Endothelial cell of coronary artery (primary cell): Measurements from ENCODE around the gene IGFL2. TPM values are rescaled to one million over a fixed set of nuclear protein-coding genes. Genes with fewer than 3 reads are reported as not detected.

Experiments
- total RNA-seq: library from RNA; depleted of rRNA; stranded (reverse); fragments of >200 nt; gene quantifications from 2 replicates; pipeline ENCODE4 v1.2.3, GENCODE V29; 2014

Gene IGFL2
- 0.09 TPM in 1 of 2 replicates, not detected in the other for total RNA-seq

GRCh38 chr19:46147791-46148288 is at the start of gene IGFL2:
Gene IGFL2 (plus strand): TSS chr19:46148238. CDS start chr19:46148279, 41 bp downstream.

GRCh38 chr19:46124638-46125115 is 23.4 kb upstream of the IGFL2 start, which contains the start of gene IGFL3:
Gene IGFL3 (minus strand): TSS chr19:46124688. CDS start chr19:46124649, 39 bp downstream.

Other genes starting within 250 kb of the IGFL2 start
- 0.99 and 1.1 TPM in 2 replicates for gene MYPOP, start 245.6 kb upstream of the IGFL2 start, total RNA-seq
- not detected in 2 replicates for gene NANOS2, start 233.5 kb upstream of the IGFL2 start, total RNA-seq
- gene NOVA2, start 174.4 kb upstream of the IGFL2 start, total RNA-seq = 4.7 and 6.0 TPM in 2 replicates
- gene CCDC61, start 152.8 kb upstream of the IGFL2 start, total RNA-seq = 7.2 and 8.3 TPM in 2 replicates
- not detected in 2 replicates for gene PGLYRP1, start 125.2 kb upstream of the IGFL2 start, total RNA-seq
- gene IGFL4, start 107.2 kb upstream of the IGFL2 start, total RNA-seq = not detected in 2 replicates
- not detected in 2 replicates for gene IGFL3, start 23.6 kb upstream of the IGFL2 start, total RNA-seq
- gene IGFL1, start 81.5 kb downstream of the IGFL2 start, total RNA-seq = not detected in 2 replicates
- 1.2 and 12.2 TPM in 2 replicates for gene HIF3A, start 148.8 kb downstream of the IGFL2 start, total RNA-seq
- gene PPP5C, start 198.8 kb downstream of the IGFL2 start, total RNA-seq = 74.8 and 83.3 TPM in 2 replicates